OCI-LY7 (cell line): ENCODE measurements around the gene YARS1. TPM values are rescaled to one million over a fixed set of nuclear protein-coding genes. Genes with fewer than 3 reads are reported as not detected.

Experiments used
- BruUV-seq: library from RNA; stranded (reverse); fragments of 400-500 nt; replicated peaks from 2 replicates; lab custom pipeline; 2021; lab: Mats Ljungman, UMichigan
- CTCF ChIA-PET: fragments of 300-600 bp; sonication (Branson Sonifier 250); formaldehyde crosslinking; loops from one replicate; lab custom pipeline; 2022; ENCODE audit warnings: antibody characterized with exemption; ENCODE audit not compliant: unreplicated experiment; lab: Charles Lee
- POLR2A ChIA-PET: fragments of 300-600 bp; sonication (Branson Sonifier 250); formaldehyde crosslinking; loops from one replicate; lab custom pipeline; 2022; ENCODE audit warnings: antibody characterized with exemption; lab: Charles Lee
- DNase-seq: peaks from one replicate; pipeline ENCODE4 v3.0.0-alpha.2; 2015; ENCODE audit warnings: low spot score
- H2AFZ ChIP-seq: fragments of 200-600 bp; sonication (generic), shearing (Covaris generic); 2 replicates; pipeline ENCODE4 v1.6.1; 2014; ENCODE audit warnings: mild to moderate bottlenecking, antibody characterized with exemption, low read length, moderate library complexity
- H3K27ac ChIP-seq: fragments of 200-600 bp; sonication (generic); 2 replicates; pipeline ENCODE4 v1.5.1; 2014; ENCODE audit warnings: mixed run types, low read depth, mild to moderate bottlenecking, moderate library complexity, low read length, inconsistent platforms; ENCODE audit not compliant: poor library complexity, severe bottlenecking
- H3K36me3 ChIP-seq: fragments of 200-600 bp; sonication (generic); 2 replicates; pipeline ENCODE4 v1.6.1; 2014; ENCODE audit warnings: mild to moderate bottlenecking, antibody characterized with exemption, low read length, moderate library complexity, mixed read lengths; ENCODE audit not compliant: insufficient read depth
- H3K4me1 ChIP-seq: fragments of 200-600 bp; sonication (generic); 2 replicates; pipeline ENCODE4 v1.5.1; 2014; ENCODE audit warnings: mild to moderate bottlenecking, low read length; ENCODE audit not compliant: insufficient read depth, poor library complexity, severe bottlenecking
- H3K4me2 ChIP-seq: fragments of 200-600 bp; sonication (generic); 2 replicates; pipeline ENCODE4 v1.6.1; 2014; ENCODE audit warnings: mild to moderate bottlenecking, low read length
- H3K4me3 ChIP-seq: fragments of 200-600 bp; sonication (generic); 2 replicates; pipeline ENCODE4 v1.5.1; 2014; ENCODE audit warnings: mild to moderate bottlenecking, low read depth, low read length; ENCODE audit not compliant: poor library complexity, severe bottlenecking
- H3K79me2 ChIP-seq: fragments of 200-600 bp; sonication (generic); 2 replicates; pipeline ENCODE4 v1.6.1; 2016; ENCODE audit warnings: low read depth, mild to moderate bottlenecking, low read length, moderate library complexity, mixed read lengths; ENCODE audit not compliant: insufficient read depth
- H3K9me2 ChIP-seq: fragments of 200-600 bp; sonication (generic); 2 replicates; pipeline ENCODE4 v1.6.1; 2016; ENCODE audit warnings: mild to moderate bottlenecking, low read length, mixed read lengths; ENCODE audit not compliant: insufficient read depth
- H3K9me3 ChIP-seq: fragments of 200-600 bp; sonication (generic); 2 replicates; pipeline ENCODE4 v1.6.1; 2014; ENCODE audit warnings: mild to moderate bottlenecking, mixed run types, low read length, mixed read lengths
- H4K20me1 ChIP-seq: fragments of 200-600 bp; sonication (generic); 2 replicates; pipeline ENCODE4 v1.6.1; 2014; ENCODE audit warnings: mild to moderate bottlenecking, antibody characterized with exemption, low read length, moderate library complexity, mixed read lengths; ENCODE audit not compliant: insufficient read depth
- EZH2phosphoT487 ChIP-seq: fragments of 200-600 bp; sonication (generic); IDR thresholded peaks from 2 replicates; pipeline ENCODE4 v1.6.1; 2018; ENCODE audit warnings: low read depth, borderline replicate concordance, mild to moderate bottlenecking, mixed run types, antibody characterized with exemption, low read length, moderate library complexity, mixed read lengths
- intact Hi-C: fragments of 100-400 bp; cut with micrococcal nuclease; formaldehyde crosslinking; loops from one replicate; pipeline ENCODE4 v1.10.0; 2022; ENCODE audit not compliant: unreplicated experiment
- total RNA-seq, 2 experiments: library from RNA; depleted of rRNA in 1 of 2; stranded (reverse); fragments of >200 nt in 1 of 2; shearing (Covaris generic) in 1 of 2; gene quantifications; 2 replicates each; pipeline ENCODE4 v1.2.3, GENCODE V29; 2014 to 2022
- TF ChIP-seq, protein P1 (sequence below): fragments of 200-600 bp; sonication (generic); conservative IDR thresholded peaks from 2 replicates; pipeline ENCODE4 v1.5.1; 2014; ENCODE audit warnings: mild to moderate bottlenecking, antibody characterized with exemption, low read length, moderate library complexity, mixed read lengths

Gene YARS1
- total RNA-seq, 2 experiments from 2014 or later = 276 to 321 TPM

DNA sequence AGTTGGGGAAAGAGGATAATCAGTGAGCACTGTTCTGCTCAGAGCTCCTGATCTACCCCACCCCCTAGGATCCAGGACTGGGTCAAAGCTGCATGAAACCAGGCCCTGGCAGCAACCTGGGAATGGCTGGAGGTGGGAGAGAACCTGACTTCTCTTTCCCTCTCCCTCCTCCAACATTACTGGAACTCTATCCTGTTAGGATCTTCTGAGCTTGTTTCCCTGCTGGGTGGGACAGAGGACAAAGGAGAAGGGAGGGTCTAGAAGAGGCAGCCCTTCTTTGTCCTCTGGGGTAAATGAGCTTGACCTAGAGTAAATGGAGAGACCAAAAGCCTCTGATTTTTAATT is 42.7 kb downstream of the YARS1 start:
- H3K36me3 ChIP-seq = peaks cover 66% of the 10 kb centered on the region
- no peaks in the 10 kb centered on the region for H3K79me2 ChIP-seq
- CTCF ChIA-PET = no interaction called here
- no peaks in the 10 kb centered on the region for H3K4me1 ChIP-seq
- intact Hi-C loops = loop anchor here (5.0 kb wide), 1 partner anchor 327 kb away; no protein-coding TSS in a partner anchor
- H3K4me2 ChIP-seq = no peak overlapping the region
- no peak for TF ChIP-seq EZH2phosphoT487
- TF ChIP-seq, protein P1, sequence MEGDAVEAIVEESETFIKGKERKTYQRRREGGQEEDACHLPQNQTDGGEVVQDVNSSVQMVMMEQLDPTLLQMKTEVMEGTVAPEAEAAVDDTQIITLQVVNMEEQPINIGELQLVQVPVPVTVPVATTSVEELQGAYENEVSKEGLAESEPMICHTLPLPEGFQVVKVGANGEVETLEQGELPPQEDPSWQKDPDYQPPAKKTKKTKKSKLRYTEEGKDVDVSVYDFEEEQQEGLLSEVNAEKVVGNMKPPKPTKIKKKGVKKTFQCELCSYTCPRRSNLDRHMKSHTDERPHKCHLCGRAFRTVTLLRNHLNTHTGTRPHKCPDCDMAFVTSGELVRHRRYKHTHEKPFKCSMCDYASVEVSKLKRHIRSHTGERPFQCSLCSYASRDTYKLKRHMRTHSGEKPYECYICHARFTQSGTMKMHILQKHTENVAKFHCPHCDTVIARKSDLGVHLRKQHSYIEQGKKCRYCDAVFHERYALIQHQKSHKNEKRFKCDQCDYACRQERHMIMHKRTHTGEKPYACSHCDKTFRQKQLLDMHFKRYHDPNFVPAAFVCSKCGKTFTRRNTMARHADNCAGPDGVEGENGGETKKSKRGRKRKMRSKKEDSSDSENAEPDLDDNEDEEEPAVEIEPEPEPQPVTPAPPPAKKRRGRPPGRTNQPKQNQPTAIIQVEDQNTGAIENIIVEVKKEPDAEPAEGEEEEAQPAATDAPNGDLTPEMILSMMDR = no peak
- H3K4me3 ChIP-seq = no peak overlapping the region
- H2AFZ ChIP-seq = no peak overlapping the region
- no peak overlapping the region for H3K27ac ChIP-seq
- no peaks in the 10 kb centered on the region for H3K9me3 ChIP-seq
- H4K20me1 ChIP-seq = no peaks in the 10 kb centered on the region
- no peaks in the 10 kb centered on the region for H3K9me2 ChIP-seq
- POLR2A ChIA-PET = interaction anchor here (1.5 kb wide), 1 partner anchor 19 kb away, joined by 5 read pairs; no protein-coding TSS in a partner anchor
- no TSS peak for BruUV-seq
- no peak for DNase-seq

DNA sequence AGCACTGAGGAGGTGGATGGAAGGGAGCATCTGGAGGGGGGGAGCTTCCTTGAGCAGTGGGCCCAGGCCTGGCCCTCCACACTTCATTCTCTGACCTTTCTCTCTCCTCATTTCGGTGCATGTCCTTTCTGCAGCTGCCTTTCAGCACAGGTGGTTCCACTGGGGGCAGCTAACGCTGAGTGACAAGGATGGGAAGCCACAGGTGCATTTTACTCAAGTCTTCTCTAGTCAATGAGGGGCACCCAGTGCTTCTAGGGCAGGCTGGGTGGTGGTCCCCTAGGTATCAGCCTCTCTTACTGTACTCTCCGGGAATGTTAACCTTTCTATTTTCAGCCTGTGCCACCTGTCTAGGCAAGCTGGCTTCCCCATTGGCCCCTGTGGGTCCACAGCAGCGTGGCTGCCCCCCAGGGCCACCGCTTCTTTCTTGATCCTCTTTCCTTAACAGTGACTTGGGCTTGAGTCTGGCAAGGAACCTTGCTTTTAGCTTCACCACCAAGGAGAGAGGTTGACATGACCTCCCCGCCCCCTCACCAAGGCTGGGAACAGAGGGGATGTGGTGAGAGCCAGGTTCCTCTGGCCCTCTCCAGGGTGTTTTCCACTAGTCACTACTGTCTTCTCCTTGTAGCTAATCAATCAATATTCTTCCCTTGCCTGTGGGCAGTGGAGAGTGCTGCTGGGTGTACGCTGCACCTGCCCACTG is 43.2 kb downstream of the YARS1 start:
- ChIA-PET CTCF (interaction anchor here (1.0 kb wide), 1 partner anchor 48 kb away, joined by 3 read pairs; no protein-coding TSS in a partner anchor), POLR2A (interaction anchor here (1.2 kb wide), 1 partner anchor 10 kb away, joined by 3 read pairs; no protein-coding TSS in a partner anchor)
- Histone ChIP-seq H3K79me2 (no peaks in the 10 kb centered on the region), H3K4me2 (no peak overlapping the region), H3K27ac (peak overlapping the region; percentile 15), H3K4me1 (no peaks in the 10 kb centered on the region), H3K36me3 (peaks cover 61% of the 10 kb centered on the region), H2AFZ (no peak overlapping the region), H3K4me3 (no peak overlapping the region), H4K20me1 (no peaks in the 10 kb centered on the region), H3K9me2 (no peaks in the 10 kb centered on the region), H3K9me3 (no peaks in the 10 kb centered on the region)
- TF ChIP-seq, protein P1 = no peak
- TF ChIP-seq EZH2phosphoT487 = no peak
- intact Hi-C loops = loop anchor here (1.0 to 5.0 kb wide), 3 partner anchors 62 to 327 kb away; no protein-coding TSS in a partner anchor
- no TSS peak for BruUV-seq
- DNase-seq = no peak
